ENCODE data around the gene ABCC1. TPM values are rescaled to one million over a fixed set of nuclear protein-coding genes. Genes with fewer than 3 reads are reported as not detected.

Gene ABCC1
- total RNA-seq, 1 experiment from 2014 or later: 139 TPM

DNA sequence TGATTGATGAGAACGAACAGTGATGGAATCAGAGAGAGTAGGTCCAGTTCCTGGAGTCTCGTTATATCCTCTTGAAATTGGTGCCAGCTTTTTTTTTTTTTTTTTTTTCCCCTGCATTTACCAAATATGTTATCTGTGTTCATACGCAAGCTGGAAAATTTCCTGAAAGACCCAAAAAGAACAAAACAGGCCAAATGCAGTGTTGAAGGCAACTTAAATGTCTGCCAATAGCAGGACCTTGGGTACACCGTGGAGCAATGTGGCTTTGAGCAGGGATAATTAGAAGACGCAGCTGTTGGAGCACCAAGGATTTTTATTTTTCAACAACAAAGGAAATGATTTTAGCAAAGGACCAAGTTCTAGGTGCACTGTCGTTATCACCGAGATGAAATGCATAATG, 168.9 kb downstream of the ABCC1 start:
- no TSS peak for BruUV-seq (replicated peaks)
- TF ChIP-seq, protein P1, sequence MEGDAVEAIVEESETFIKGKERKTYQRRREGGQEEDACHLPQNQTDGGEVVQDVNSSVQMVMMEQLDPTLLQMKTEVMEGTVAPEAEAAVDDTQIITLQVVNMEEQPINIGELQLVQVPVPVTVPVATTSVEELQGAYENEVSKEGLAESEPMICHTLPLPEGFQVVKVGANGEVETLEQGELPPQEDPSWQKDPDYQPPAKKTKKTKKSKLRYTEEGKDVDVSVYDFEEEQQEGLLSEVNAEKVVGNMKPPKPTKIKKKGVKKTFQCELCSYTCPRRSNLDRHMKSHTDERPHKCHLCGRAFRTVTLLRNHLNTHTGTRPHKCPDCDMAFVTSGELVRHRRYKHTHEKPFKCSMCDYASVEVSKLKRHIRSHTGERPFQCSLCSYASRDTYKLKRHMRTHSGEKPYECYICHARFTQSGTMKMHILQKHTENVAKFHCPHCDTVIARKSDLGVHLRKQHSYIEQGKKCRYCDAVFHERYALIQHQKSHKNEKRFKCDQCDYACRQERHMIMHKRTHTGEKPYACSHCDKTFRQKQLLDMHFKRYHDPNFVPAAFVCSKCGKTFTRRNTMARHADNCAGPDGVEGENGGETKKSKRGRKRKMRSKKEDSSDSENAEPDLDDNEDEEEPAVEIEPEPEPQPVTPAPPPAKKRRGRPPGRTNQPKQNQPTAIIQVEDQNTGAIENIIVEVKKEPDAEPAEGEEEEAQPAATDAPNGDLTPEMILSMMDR (conservative IDR thresholded peaks at IDR 0.05): no peak
- no peak for TF ChIP-seq EZH2 (IDR thresholded peaks at IDR 0.05; ENCODE audit: low read depth)
- ChIA-PET POLR2A (ENCODE audit: unreplicated experiment) (no interaction called here), CTCF (no interaction called here)
- H2AFZ ChIP-seq: no peak overlapping the region
- H3K27ac ChIP-seq: no peak overlapping the region
- H3K4me3 ChIP-seq: no peak overlapping the region
- H3K79me2 ChIP-seq (ENCODE audit: low read depth): no peaks in the 10 kb centered on the region
- H4K20me1 ChIP-seq (ENCODE audit: insufficient read depth): no peaks in the 10 kb centered on the region; the same call in 1 of the 2 replicates
- DNase-seq: no peak
- H3K9me3 ChIP-seq (ENCODE audit: insufficient read depth, low read depth): no peaks in the 10 kb centered on the region
- H3K36me3 ChIP-seq (ENCODE audit: low read depth): peaks cover 31% of the 10 kb centered on the region
- no peaks in the 10 kb centered on the region for H3K4me1 ChIP-seq (replicated peaks; ENCODE audit: insufficient read depth)
- peaks cover 15% of the 10 kb centered on the region for H3F3A ChIP-seq (ENCODE audit: insufficient read depth, low read depth)
- intact Hi-C loops (cut with micrococcal nuclease; ENCODE audit: unreplicated experiment): no loop called here
- no peak overlapping the region for H3K4me2 ChIP-seq
- H3K27me3 ChIP-seq (ENCODE audit: insufficient read depth, low read depth): no peaks in the 10 kb centered on the region
- H3K9me2 ChIP-seq (ENCODE audit: insufficient read depth): no peaks in the 10 kb centered on the region

DNA sequence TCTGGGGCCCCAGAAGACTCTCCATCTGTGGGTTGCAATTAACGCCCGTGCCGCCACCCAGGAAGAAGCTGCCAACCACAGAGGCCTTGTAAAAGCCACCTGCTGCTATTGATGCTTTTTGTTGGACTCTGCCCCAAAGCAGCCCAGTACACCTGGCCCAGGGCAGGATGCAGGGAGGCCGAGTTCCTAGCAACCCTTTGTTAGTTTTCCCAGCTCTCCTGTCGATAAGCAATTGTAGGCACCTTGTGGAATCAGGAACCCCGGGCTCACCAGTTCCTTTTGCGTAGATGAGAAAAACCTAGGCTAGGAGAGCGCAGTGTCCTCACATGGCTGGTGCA, 170.6 kb downstream of the ABCC1 start:
- Histone ChIP-seq H3F3A (ENCODE audit: insufficient read depth, low read depth) (peaks cover 15% of the 10 kb centered on the region), H3K27me3 (ENCODE audit: insufficient read depth, low read depth) (no peaks in the 10 kb centered on the region), H3K4me2 (no peak overlapping the region), H3K9me2 (ENCODE audit: insufficient read depth) (no peaks in the 10 kb centered on the region), H3K9me3 (ENCODE audit: insufficient read depth, low read depth) (no peaks in the 10 kb centered on the region), H3K36me3 (ENCODE audit: low read depth) (peaks cover 35% of the 10 kb centered on the region), H3K79me2 (ENCODE audit: low read depth) (no peaks in the 10 kb centered on the region), H3K4me3 (no peak overlapping the region), H3K4me1 (replicated peaks; ENCODE audit: insufficient read depth) (no peaks in the 10 kb centered on the region), H2AFZ (no peak overlapping the region), H4K20me1 (ENCODE audit: insufficient read depth) (no peaks in the 10 kb centered on the region; the same call in 1 of the 2 replicates), H3K27ac (no peak overlapping the region)
- ChIA-PET CTCF (no interaction called here), POLR2A (ENCODE audit: unreplicated experiment) (no interaction called here)
- TF ChIP-seq EZH2 (IDR thresholded peaks at IDR 0.05; ENCODE audit: low read depth): no peak
- TF ChIP-seq, protein P1 (conservative IDR thresholded peaks at IDR 0.05): no peak
- BruUV-seq (replicated peaks): no TSS peak
- DNase-seq: no peak
- intact Hi-C loops (cut with micrococcal nuclease; ENCODE audit: unreplicated experiment): no loop called here

DNA sequence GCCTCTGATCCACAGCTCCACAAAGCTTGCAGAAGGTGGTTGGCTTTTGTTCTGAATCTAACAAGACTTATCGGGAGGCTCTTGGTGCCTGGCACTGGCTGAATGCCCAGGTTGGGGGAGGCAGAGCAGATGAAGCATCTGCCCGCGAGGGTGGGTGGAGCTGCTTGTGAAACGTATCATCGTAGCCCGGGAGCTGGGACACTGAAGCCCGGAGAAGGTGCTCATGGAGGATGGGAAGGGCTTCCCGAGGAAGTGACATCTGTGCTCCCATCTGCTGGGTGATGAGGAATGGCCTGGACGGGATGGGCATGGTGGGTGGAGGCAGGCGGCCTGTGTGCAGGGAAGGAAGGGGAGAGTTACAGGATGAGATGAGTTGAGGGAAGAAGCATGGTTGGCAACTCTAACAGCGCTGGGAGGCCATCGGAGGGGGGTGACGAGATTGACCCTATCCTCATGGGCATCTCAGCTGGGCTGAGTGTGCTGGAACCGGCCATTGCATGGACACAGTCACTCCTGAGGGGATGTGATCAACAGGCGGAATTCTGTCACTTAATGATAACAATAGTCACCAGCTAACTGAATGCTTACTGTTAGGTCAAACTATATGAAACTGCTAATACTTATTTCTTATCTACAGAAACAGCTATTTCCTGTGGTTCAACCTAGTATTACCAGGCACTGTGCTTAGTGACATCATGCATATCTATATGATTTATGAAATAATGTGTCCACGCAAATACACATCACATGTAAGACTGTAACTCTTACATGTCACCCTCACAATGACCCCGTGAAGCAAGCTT, 171.2 kb downstream of the ABCC1 start:
- peaks cover 11% of the 10 kb centered on the region for H3F3A ChIP-seq (ENCODE audit: insufficient read depth, low read depth)

More for the DNA sequence above, 171.2 kb downstream of the ABCC1 start:
- DNase-seq: no peak
- Histone ChIP-seq H3K4me2 (no peak overlapping the region), H3K27me3 (ENCODE audit: insufficient read depth, low read depth) (no peaks in the 10 kb centered on the region), H3K27ac (no peak overlapping the region), H3K79me2 (ENCODE audit: low read depth) (no peaks in the 10 kb centered on the region), H3K4me3 (no peak overlapping the region), H3K9me2 (ENCODE audit: insufficient read depth) (no peaks in the 10 kb centered on the region), H2AFZ (no peak overlapping the region), H4K20me1 (ENCODE audit: insufficient read depth) (no peaks in the 10 kb centered on the region; the same call in 1 of the 2 replicates), H3K36me3 (ENCODE audit: low read depth) (peaks cover 35% of the 10 kb centered on the region), H3K9me3 (ENCODE audit: insufficient read depth, low read depth) (no peaks in the 10 kb centered on the region), H3K4me1 (replicated peaks; ENCODE audit: insufficient read depth) (no peaks in the 10 kb centered on the region)
- POLR2A ChIA-PET (ENCODE audit: unreplicated experiment): interaction anchor here (0.6 kb wide), 1 partner anchor 63 kb away, joined by 11 read pairs; no protein-coding TSS in a partner anchor
- TF ChIP-seq, protein P1 (conservative IDR thresholded peaks at IDR 0.05): no peak
- TF ChIP-seq EZH2 (IDR thresholded peaks at IDR 0.05; ENCODE audit: low read depth): no peak
- no TSS peak for BruUV-seq (replicated peaks)
- CTCF ChIA-PET: no interaction called here
- intact Hi-C loops (cut with micrococcal nuclease; ENCODE audit: unreplicated experiment): no loop called here
